ENCODE data around the gene RAPH1.

The RAPH1 gene

GRCh38 chr2:203480623-203481022 lies 54.5 kb downstream of the RAPH1 start:
- DNase-seq (ENCODE audit: low spot score), result no peak

GRCh38 chr2:203476881-203477280 lies 58.2 kb downstream of the RAPH1 start:
- DNase-seq (ENCODE audit: low spot score), result no peak

GRCh38 chr2:203471323-203471722 lies 63.8 kb downstream of the RAPH1 start:
- DNase-seq (ENCODE audit: low spot score), result no peak

- no peak for DNase-seq (ENCODE audit: low spot score)
These were observed 64.7 kb downstream of the RAPH1 start for GRCh38 chr2:203470371-203470770.

- DNase-seq (ENCODE audit: low spot score), result no peak
These were observed 65.6 kb downstream of the RAPH1 start for GRCh38 chr2:203469546-203469945.

- no peak for DNase-seq (ENCODE audit: low spot score)
These were observed 71.8 kb downstream of the RAPH1 start for GRCh38 chr2:203463266-203463678.

- DNase-seq (ENCODE audit: low spot score), result no peak
These were observed 72.8 kb downstream of the RAPH1 start for GRCh38 chr2:203462308-203462707.

GRCh38 chr2:203461746-203462145 lies 73.4 kb downstream of the RAPH1 start:
- no peak for DNase-seq (ENCODE audit: low spot score)

GRCh38 chr2:203455209-203455608 lies 79.9 kb downstream of the RAPH1 start:
- no peak for DNase-seq (ENCODE audit: low spot score)

GRCh38 chr2:203453858-203454451 lies 81.1 kb downstream of the RAPH1 start:
- peak; percentile 79 for DNase-seq (ENCODE audit: low spot score)

GRCh38 chr2:203451689-203452088 lies 83.4 kb downstream of the RAPH1 start:
- no peak for DNase-seq (ENCODE audit: low spot score)

GRCh38 chr2:203451011-203451410 lies 84.1 kb downstream of the RAPH1 start:
- no peak for DNase-seq (ENCODE audit: low spot score)

GRCh38 chr2:203450561-203450960 lies 84.5 kb downstream of the RAPH1 start:
- no peak for DNase-seq (ENCODE audit: low spot score)

- DNase-seq (ENCODE audit: low spot score), result no peak
These were observed 88.3 kb downstream of the RAPH1 start for GRCh38 chr2:203446780-203447179.

GRCh38 chr2:203446071-203446481 lies 89.0 kb downstream of the RAPH1 start:
- DNase-seq (ENCODE audit: low spot score), result no peak

GRCh38 chr2:203444738-203445137 lies 90.4 kb downstream of the RAPH1 start:
- DNase-seq (ENCODE audit: low spot score), result no peak

- no peak for DNase-seq (ENCODE audit: low spot score)
These were observed 92.6 kb downstream of the RAPH1 start for GRCh38 chr2:203442463-203442862.

- no peak for DNase-seq (ENCODE audit: low spot score)
These were observed 93.6 kb downstream of the RAPH1 start for GRCh38 chr2:203441463-203441862.

- DNase-seq (ENCODE audit: low spot score), result no peak
These were observed 94.4 kb downstream of the RAPH1 start for GRCh38 chr2:203440671-203441070.

GRCh38 chr2:203438528-203438927 lies 96.6 kb downstream of the RAPH1 start:
- DNase-seq (ENCODE audit: low spot score), result no peak

GRCh38 chr2:203437511-203437910 lies 97.6 kb downstream of the RAPH1 start:
- DNase-seq (ENCODE audit: low spot score), result no peak

GRCh38 chr2:203436496-203436895 lies 98.6 kb downstream of the RAPH1 start:
- peak; percentile 51 for DNase-seq (ENCODE audit: low spot score)

- DNase-seq (ENCODE audit: low spot score), result peak; percentile 54
These were observed 102.3 kb downstream of the RAPH1 start for GRCh38 chr2:203432811-203433210.

- DNase-seq (ENCODE audit: low spot score), result no peak
These were observed 103.5 kb downstream of the RAPH1 start for GRCh38 chr2:203431391-203432185.

Data from cerebellar cortex (tissue), 1 donor.